Stimulated activated naive CD4-positive, alpha-beta T cell treated with Interleukin-2 at 50 U/mL for 16 hours (primary cell): ENCODE results near the gene ST6GALNAC3.

Source experiments
- DNase-seq: peaks from one replicate; lab custom pipeline; 2025; lab: John Stamatoyannopoulos, UW

Gene ST6GALNAC3

DNA sequence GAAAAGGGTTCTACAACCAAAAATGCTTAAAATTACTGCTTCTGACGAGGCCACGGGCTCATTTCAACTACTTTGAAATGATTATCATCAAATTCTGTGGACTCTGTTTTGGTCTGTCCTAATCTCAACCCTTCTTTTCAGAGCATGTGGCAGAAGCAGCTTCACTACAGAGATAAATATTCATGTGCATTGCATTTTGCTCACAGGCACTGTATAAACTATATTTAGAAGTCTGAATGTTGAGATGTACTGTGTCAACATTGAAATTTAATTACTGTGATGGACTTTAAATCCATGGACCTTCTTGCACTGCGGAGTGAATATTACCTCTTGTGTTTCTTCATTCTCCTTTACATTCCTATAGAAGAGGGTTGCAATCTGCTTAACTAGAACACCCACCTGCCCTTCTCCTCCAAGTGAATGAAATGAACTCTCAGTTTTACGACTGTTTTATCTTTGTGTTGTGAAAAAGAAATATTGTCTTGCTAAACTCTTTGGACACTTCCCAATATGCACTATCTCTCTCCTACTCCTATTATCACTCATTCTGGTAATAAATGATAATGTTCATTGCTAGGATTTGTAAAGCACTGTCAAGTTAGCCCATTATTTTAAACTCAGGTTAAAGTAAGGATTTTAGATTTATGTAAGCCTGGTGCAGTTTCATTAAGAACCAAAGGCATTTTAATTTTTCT is 511.6 kb downstream of the ST6GALNAC3 start:
- no peak for DNase-seq

GRCh38 chr1:76587212-76587611 is 512.7 kb downstream of the ST6GALNAC3 start:
- DNase-seq = no peak

DNA sequence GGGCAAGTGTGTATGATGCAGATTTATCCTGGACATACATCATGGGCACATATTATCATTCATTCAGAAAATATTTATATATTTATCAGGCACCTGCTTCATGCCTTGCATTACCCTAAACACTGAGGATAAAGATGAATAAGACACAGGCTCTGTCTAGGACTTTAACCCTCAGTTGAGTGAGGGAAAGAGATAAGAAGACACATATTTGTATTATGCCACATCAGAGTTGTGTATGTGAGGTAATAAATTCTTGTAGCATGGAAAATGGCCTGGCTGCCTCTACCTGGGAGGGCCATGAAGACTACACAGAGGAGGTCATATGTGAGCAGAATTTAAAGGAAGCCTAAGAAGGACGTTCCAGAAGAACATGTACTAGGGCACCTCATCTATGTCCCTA is 516.9 kb downstream of the ST6GALNAC3 start:
- DNase-seq = no peak

DNA sequence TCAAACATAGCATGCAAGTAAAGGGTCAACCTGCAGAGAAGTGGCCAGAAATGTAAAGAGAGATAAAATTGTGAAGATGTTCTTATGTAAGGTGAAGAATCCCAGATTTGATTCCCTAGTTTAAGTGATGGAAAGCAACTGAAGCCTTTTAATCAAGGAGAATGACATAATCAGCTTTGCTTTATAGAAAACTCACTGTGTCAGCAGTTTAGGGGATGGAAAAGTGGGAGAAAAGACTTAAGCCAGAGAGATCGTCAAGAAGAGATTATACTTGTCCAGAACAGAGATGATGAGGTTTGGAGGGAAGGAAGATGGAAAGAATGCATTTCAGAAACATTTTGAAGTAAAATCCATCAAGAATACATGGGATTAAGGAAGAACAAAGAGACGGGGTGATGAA is 517.4 kb downstream of the ST6GALNAC3 start:
- DNase-seq = no peak

DNA sequence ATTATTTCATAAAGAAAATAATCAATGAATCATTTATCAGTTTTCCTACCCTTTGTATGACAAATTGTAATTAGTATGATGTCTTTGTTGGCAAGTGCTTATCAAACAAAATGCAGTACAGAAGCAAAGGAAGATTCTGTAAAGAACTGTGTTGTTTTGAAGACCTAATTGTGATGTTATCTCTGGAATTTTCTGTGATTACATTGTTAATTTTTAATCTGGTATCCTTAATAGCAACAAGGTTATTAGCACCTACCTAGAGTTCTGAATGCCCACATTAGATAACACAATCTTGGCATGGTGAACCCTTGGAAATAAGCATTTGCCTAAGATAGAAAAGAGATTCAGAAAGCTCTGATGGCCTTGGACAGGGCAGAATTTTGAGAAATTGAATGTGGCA is 518.6 kb downstream of the ST6GALNAC3 start:
- DNase-seq = no peak

DNA sequence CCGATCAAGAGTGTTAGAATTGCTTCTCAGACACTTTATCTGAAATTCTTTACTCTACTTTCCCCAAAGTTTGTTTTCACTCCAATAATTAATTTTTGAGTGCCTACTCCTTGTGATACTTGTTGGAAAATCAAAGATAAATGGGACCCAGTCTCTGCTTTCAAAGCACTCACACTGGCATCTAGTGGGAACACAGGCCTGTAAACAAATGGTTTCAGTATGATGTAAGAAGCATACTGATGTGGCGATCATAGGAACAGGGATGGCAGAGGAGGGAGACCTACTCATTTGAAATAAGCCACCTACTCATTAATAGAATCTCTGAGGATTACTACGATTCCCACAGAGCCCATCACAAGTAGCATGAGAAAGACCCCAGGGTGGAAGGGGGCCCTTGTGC is 519.1 kb downstream of the ST6GALNAC3 start:
- no peak for DNase-seq

DNA sequence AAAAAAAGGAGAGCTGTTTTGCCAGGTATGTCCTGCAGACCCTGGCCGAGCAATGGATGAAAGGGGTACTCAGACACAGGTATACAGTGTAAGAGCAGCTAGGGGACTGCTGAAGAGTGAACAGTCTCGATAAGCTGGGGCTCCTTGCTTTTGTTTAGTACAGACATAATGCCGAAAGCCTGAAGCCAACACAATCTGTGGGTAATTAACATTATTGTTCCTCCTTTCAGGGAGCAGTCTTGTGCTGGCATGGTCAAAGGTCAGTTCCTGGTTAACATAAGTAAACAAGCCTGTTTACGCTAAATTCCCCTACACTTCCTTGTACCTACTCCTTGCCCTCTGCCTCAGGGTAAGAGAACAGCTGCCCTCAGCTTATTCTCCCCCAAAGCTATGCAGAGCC is 520.5 kb downstream of the ST6GALNAC3 start:
- DNase-seq = no peak

DNA sequence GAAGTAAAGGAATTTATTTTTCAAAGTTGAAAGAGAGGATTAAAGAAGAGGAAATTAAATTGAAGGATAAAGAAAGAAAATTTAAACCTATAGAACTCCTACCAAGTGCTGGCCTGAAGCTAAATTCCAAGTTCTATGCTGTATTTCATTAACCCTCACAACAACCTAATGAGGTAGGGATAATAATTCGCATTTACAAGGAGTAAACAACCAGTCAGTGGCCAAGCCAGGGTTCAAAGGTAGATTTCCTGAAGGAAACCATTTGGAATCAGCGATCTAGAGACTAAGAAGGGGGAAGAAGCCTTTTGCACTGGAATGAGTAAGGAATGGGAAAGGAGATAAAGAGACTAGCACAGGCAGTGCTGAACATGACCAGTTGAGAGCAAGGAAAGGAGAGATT is 526.9 kb downstream of the ST6GALNAC3 start:
- no peak for DNase-seq

DNA sequence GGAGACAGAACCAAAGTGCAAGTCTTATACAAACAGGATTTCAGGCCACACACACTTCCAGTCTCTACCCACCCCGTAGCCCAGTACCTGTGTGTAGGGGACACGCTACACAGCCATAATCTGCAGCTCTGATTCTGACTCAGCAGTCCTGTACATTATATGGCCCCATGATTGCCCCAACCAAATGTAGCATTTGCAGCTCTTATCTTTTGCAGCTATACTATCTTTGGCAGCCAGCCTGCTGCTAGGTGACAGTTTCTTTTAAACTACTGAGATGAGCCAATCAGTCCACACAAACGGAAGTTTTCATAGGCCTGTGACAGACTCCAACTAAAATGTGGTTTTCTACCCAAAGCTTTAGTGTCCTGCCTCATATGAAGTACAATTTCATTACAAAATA is 533.2 kb downstream of the ST6GALNAC3 start:
- DNase-seq = no peak

DNA sequence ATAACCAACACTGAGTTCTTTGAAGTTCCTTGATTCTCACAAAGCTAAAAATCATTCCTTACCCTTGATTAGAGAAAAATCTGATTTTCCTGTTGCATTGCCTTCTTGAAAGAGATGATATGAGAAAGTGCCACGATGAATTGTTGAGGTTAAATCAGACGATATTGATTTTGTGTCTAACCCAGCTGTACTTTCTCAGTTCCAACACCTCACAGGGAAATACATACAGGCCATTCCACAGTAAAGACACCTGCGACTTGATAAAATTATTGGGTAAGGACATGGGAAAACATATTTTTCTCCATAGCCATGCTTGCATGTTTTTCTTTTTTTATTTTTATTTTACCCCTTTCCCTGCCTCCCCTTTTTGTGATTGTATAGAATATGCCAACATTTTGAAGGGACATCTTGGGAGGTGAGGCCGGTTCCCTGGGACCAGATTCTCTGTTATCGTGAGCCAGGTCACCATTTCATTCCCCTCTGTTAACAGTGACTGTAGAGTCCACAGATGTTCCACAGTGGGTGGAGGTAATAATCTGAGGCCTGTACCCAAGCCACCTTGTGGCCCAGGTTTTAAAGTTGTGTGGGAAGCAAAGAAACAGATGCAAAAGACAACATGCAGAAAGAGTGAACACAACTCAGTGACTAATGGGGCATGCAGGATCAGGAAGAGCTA is 537.4 kb downstream of the ST6GALNAC3 start:
- no peak for DNase-seq

GRCh38 chr1:76613886-76614285 is 539.3 kb downstream of the ST6GALNAC3 start:
- DNase-seq = no peak

DNA sequence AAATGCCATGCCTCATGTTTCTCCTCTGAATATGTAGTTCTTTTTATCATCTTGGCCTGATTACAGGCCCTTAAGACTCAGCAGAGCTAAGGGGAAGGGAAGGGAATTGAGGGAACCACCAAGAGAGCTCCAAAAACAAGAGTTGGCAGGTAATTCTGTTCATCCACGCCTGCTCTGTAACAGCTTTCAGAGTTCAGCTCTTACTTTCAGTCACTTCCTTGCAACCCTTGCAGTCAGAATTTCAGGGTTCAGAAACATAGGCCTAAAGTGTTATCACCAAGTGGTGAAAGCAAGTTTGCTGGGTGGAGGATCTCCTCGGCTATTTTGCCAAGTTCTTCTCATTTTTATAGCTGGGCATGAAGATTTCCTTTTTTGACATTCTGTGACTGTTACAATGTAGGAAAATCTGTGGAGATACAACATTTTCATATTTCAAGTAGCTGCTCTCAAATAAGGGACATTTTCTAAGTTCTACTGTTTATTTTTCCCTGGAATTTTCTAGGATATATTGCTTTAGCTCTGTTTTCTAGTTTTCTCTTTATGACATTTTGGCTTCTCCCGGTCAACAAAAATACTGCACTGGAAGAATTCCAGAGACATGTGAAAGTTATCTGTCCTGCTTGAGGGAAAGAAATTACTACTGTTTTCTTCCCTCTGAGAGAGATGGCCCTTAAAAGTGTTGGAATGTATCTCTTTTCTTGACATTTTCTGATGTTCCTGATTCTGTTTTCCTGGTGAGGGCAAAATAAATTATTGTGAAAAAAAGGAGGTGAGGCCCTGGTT is 540.9 kb downstream of the ST6GALNAC3 start:
- no peak for DNase-seq

DNA sequence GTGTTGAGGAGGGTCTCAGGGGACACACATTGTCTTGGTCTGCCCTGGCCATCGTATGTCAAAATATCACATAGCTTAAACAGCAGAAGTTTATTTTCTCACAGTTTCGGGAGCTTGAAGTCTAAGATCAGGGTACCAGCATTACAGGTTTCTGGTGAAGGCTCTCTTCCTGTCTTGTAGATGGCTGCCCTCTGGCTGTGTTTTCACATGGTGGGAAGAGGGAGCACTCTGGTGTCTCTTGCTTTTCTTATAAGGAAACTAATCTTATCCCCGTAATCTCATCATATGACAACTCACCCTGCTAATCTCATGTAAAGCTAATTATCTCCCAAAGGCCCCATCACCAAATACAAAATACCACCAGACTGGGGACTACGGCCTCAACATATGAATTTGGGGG is 545.8 kb downstream of the ST6GALNAC3 start:
- no peak for DNase-seq

GRCh38 chr1:76622774-76623528 is 548.4 kb downstream of the ST6GALNAC3 start:
- DNase-seq = no peak

GRCh38 chr1:76625886-76626678 is 551.5 kb downstream of the ST6GALNAC3 start:
- no peak for DNase-seq

- DNase-seq = no peak
Measured at GRCh38 chr1:76627498-76627897, 553.0 kb downstream of the ST6GALNAC3 start.

DNA sequence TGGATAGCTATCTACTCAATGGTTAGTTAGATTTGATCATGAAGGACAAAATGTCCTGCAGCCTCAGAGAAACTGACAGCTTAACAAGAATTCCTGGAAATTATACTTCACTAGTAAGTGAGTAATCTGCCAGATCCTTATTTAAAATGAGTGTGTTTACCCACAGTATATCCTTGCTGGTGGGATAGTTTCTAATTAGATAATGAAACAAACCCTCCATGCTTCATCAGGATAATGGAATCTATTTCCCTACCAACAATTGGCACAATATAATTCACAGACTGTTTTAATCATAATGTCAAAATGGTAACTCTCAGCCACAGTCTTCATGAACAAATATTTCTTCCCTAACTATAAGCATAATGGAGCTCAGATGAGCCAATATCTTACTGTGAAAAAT is 553.4 kb downstream of the ST6GALNAC3 start:
- DNase-seq = no peak

GRCh38 chr1:76632136-76632535 is 557.6 kb downstream of the ST6GALNAC3 start:
- no peak for DNase-seq

DNA sequence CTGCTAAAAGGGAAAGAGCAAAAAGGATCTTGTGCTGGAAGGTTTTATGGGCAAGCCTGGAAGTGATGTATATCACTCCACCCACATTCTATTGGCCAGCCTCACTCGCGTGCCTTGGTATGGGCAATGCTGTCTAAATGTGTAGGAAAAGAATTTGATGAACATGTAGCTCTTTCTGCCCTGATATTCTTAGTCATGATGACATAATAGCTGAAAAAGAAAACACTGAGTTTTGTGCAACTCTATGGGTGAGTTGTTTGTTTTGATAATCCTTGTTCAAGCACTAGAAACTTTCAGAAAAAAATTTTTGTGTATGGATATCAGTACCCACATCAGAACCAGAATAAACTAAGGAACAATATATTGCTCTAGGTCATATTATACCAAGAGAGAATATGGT is 561.2 kb downstream of the ST6GALNAC3 start:
- DNase-seq = no peak

DNA sequence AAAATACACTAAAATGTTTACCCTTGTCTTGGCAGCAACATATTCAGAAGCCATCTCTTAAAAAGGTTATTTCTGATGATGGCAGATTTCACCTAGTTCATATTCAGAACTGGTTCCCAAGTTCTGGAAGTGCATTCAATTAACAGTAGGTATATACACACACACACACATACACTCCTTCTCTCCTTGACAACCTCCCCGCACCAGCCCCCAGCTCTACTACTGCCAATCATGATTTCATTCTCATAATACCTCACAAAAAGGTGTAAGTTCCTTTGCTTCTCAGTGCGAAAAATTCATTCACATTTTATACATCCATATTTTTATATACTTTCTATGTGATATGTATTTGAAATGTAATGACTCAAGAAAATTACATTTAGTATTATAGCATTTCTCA is 564.6 kb downstream of the ST6GALNAC3 start:
- no peak for DNase-seq

DNA sequence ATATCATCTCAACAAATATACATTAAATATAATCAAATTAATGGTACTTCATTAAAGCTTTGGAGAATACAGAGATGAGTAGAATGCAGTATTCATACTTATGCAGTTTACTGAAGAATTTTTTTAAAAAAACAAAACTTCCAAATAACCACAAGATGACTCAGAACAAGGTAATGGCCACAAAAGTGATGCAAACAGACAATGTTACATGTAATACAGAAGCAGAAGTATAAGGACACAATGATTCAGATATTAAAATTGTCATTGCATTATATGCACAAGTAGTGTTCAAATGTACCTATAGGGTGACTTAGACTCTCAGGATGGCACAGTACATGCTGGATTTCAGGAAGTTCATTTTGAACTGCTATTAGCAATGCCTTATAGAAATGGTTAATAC is 565.5 kb downstream of the ST6GALNAC3 start:
- no peak for DNase-seq

- DNase-seq = no peak
Measured at GRCh38 chr1:76640723-76641122, 566.2 kb downstream of the ST6GALNAC3 start.
